Omental fat pad (tissue), 4 donors: ENCODE results near the gene CA12. TPM values are rescaled to one million over a fixed set of nuclear protein-coding genes. Genes with fewer than 3 reads are reported as not detected.

Source experiments
- ATAC-seq: fragments of 150-250 bp; one replicate; pipeline ENCODE4 v1.9.1; 2016; ENCODE audit warnings: mild to moderate bottlenecking, moderate library complexity; ENCODE audit not compliant: low FRiP score
- DNase-seq: peaks from one replicate; pipeline ENCODE4 v3.0.0-alpha.2; 2019; ENCODE audit warnings: low spot score
- total RNA-seq, 4 donors: library from RNA; depleted of rRNA; stranded (reverse); fragments of >200 nt; gene quantifications; one replicate each; pipeline ENCODE4 v1.1.0, GENCODE V29; 2016
- TF ChIP-seq, protein P1 (sequence below), 3 donors: fragments of 450-650 bp; IDR thresholded peaks; one replicate each; pipeline ENCODE4 v1.5.1; 2016 to 2017; ENCODE audit warnings: antibody characterized with exemption in 3 of 3, mild to moderate bottlenecking in 3 of 3, moderate library complexity in 2 of 3

The CA12 gene
- total RNA-seq, 4 donors from 2014 or later: 0.75 to 27.1 (median 10.2) TPM

GRCh38 chr15:63288778-63289378, 92.8 kb downstream of the CA12 start:
- DNase-seq: no peak
- ATAC-seq: peak; percentile 46
- TF ChIP-seq, protein P1, sequence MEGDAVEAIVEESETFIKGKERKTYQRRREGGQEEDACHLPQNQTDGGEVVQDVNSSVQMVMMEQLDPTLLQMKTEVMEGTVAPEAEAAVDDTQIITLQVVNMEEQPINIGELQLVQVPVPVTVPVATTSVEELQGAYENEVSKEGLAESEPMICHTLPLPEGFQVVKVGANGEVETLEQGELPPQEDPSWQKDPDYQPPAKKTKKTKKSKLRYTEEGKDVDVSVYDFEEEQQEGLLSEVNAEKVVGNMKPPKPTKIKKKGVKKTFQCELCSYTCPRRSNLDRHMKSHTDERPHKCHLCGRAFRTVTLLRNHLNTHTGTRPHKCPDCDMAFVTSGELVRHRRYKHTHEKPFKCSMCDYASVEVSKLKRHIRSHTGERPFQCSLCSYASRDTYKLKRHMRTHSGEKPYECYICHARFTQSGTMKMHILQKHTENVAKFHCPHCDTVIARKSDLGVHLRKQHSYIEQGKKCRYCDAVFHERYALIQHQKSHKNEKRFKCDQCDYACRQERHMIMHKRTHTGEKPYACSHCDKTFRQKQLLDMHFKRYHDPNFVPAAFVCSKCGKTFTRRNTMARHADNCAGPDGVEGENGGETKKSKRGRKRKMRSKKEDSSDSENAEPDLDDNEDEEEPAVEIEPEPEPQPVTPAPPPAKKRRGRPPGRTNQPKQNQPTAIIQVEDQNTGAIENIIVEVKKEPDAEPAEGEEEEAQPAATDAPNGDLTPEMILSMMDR (IDR thresholded peaks at IDR 0.05): peak in 1 of 3 donors; percentile 11

GRCh38 chr15:63288342-63288741, 93.3 kb downstream of the CA12 start:
- no peak for ATAC-seq
- TF ChIP-seq, protein P1 (IDR thresholded peaks at IDR 0.05): no peak
- no peak for DNase-seq

DNA sequence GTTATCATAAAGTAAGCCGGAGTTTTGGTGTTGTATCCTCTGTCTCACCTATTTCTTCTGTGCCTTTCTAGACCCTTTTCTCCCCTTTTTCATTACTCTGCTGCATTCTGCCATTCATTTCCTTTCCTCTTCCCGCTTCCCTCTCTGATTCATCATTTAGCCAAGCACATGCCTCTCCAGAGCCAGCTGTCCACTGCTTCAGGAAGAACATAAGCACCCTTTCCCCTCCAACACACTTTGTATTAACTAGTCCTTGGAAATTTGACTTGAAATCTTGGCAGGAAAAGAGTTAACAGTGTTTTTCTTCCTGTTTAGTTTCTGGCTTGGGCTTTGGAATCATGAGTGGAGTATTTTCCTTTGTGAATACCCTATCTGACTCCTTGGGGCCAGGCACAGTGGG, 94.5 kb downstream of the CA12 start:
- TF ChIP-seq, protein P1 (IDR thresholded peaks at IDR 0.05): no peak
- no peak for DNase-seq
- no peak for ATAC-seq

DNA sequence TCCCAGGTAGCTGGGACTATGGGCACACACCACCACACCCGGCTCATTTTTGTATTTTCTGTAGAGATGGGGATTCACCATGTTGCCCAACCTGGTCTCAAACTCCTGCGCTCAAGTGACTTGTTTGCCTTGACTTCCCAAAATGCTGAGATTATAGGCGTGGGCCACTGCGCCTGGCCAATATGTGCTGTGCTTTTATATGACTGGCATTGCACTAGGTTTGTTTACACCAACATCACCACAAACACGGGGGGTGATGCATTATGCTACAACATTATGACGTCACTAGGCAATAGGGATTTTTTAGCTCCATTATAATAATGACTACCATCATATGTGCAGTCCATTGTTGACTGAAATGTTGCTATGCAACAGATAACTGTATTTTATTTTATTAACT, 97.3 kb downstream of the CA12 start:
- DNase-seq (no peak), ATAC-seq (no peak)
- TF ChIP-seq, protein P1 (IDR thresholded peaks at IDR 0.05): no peak

DNA sequence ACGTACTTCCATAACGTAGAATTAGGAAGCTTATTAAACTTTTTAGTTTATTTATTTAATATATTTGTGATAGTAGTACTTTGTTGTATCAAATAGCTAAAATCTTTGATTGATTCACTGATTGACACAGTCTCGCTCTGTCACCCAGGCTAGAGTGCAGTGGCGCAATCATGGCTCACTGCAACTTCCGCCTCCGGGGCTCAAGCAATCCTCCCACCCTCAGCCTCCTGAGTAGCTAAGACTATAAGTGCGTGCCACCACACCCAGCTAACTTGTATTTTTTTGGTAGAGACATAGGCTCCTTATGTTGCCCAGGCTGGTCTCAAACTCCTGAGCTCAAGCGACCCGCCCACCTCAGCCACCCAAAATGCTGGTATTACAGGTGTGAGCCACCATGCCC, 98.5 kb downstream of the CA12 start:
- no peak for DNase-seq
- TF ChIP-seq, protein P1 (IDR thresholded peaks at IDR 0.05): no peak
- ATAC-seq: no peak

DNA sequence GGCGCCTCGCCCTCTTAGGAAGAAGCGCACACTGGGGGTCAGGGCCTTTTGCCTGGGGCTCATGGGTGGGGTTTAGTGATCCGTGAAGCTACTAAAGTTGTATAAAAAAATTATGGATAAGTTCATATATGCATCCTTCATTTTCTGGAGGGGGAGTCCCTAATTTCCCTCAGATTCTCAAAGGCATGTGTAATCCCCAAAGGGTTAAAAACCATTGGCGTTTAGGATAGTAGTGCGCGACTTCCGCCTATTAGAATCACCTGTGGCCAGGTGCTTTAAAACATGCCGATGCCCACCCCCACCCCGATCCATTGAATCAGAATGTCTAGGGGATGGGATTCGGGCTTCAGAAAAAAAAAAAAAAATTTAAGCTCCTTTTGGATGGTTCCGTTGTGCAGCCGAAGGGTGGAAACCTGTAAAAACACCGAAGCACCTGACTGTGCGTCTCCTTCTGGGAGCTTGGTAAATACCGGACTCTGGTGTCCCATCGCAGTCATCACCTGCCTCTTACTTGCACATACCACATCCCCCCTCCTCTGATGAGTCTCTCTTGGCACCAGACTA, 103.7 kb downstream of the CA12 start:
- no peak for DNase-seq
- ATAC-seq: peak; percentile 48
- TF ChIP-seq, protein P1 (IDR thresholded peaks at IDR 0.05): no peak
